Stimulated activated memory B cell treated with anti-CD40 and anti-IgM and Interleukin-4, amounts not matched to agents 10 μg/mL and 1 μg/mL and 100 μg/mL, for 72 hours (primary cell): Measurements from ENCODE around the gene ITPRIPL2.

Experiments
- ATAC-seq: fragments of 150-1000 bp; cut with Tn5 transposase; 2 replicates; pipeline ENCODE4 v1.10.0; 2021
- H3K27ac Mint-ChIP-seq: one replicate; pipeline ENCODE4 v1.8.0; 2022; ENCODE audit warnings: mild to moderate bottlenecking, mixed read lengths
- H3K27me3 Mint-ChIP-seq: one replicate; pipeline ENCODE4 v1.8.0; 2022; ENCODE audit warnings: mixed read lengths
- H3K36me3 Mint-ChIP-seq: one replicate; pipeline ENCODE4 v1.8.0; 2022; ENCODE audit warnings: mixed read lengths
- H3K4me1 Mint-ChIP-seq: one replicate; pipeline ENCODE4 v1.8.0; 2022; ENCODE audit warnings: mixed read lengths
- H3K4me3 Mint-ChIP-seq: one replicate; pipeline ENCODE4 v1.8.0; 2022; ENCODE audit warnings: mild to moderate bottlenecking, moderate library complexity, mixed read lengths
- H3K9me3 Mint-ChIP-seq: one replicate; pipeline ENCODE4 v1.8.0; 2022; ENCODE audit warnings: mixed read lengths

ITPRIPL2 gene

DNA sequence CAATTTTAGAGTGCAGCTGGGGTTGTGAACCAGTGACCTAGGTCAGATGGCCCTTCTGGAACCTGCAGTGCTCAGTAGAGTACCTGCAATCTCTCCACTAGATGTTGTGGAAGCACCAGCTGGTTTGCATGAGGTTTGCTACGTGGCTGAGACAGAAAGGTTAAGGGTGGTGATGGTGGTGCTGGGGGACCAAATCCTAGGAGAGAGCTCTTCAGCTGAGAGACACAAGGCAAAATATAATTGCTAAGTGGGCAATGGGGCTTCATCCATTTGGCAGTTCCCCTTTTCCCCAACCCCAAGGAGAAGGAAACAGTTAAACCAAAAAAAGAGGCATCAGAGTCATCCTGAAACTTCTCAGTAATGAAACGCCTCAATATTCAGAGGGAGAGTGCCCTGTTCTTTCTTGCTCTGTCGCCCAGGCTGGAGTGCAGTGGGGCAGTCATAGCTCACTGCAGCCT, 13.9 kb downstream of the ITPRIPL2 start:
- peaks cover 56% of the 10 kb centered on the region for H3K4me1 Mint-ChIP-seq
- no peaks in the 10 kb centered on the region for H3K9me3 Mint-ChIP-seq
- ATAC-seq, result peak; percentile 79
- H3K27me3 Mint-ChIP-seq, result no peaks in the 10 kb centered on the region
- H3K4me3 Mint-ChIP-seq, result peak overlapping the region; percentile 12
- H3K36me3 Mint-ChIP-seq, result peaks cover 6% of the 10 kb centered on the region
- H3K27ac Mint-ChIP-seq, result peak overlapping the region; percentile 66

DNA sequence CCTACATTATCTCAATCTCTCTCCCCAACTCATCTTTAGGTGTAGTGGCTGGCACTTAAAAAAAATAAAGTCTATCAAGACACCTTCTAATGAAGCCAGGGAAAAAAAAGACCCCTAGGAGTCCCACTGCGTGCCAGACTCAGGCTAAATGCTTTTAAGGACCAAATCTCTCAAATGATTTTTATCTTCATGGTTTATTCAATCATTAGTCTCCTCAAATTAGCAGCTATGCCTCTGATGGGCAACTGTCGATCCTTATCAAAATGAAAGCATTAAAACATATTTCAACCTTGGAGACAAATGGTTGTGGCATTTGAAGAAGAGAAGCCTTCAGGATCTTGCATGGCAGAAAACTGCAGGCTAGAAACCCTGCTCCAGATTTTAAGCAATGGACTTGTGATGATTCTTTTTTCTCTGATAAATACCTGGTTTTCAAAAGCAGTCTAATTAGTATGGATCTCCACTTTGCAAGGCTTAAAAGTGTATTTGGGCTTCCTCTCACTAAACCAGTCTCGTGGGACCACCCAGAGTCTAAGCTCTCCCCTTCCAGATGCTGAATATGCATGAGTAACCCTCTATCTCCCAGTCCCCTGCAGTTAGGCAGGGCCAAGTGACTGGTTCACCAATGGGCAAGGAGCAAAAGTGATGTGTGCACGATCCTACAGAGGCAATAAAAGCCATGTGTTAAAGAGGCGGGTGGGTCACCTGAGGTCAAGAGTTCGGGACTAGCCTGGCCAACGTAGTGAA, 14.9 kb downstream of the ITPRIPL2 start:
- no peak overlapping the region for H3K4me3 Mint-ChIP-seq
- no peak for ATAC-seq
- no peaks in the 10 kb centered on the region for H3K9me3 Mint-ChIP-seq
- H3K4me1 Mint-ChIP-seq, result peaks cover 64% of the 10 kb centered on the region
- peak overlapping the region; percentile 53 for H3K27ac Mint-ChIP-seq
- H3K27me3 Mint-ChIP-seq, result no peaks in the 10 kb centered on the region
- peaks cover 6% of the 10 kb centered on the region for H3K36me3 Mint-ChIP-seq

DNA sequence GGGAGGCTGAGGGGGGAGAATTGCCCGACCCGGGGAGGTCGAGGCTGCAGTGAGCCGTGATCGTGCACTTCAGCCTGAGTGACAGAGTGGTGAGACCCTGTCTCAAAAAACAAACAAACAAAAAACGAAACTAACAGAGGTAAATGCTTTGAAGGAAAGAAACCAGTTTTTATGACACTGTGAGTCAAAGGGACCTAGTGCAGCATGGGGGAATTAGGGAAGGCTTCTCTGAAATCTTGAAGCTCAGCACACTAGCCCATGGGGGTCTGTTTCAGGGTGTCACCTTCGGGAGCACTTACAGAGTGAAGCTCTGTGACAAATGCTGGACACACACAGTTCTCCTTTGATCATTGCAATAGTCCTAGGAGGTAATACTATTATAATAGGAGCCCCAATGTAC, 16.6 kb downstream of the ITPRIPL2 start:
- H3K36me3 Mint-ChIP-seq, result no peaks in the 10 kb centered on the region
- peak overlapping the region; percentile 53 for H3K27ac Mint-ChIP-seq

DNA sequence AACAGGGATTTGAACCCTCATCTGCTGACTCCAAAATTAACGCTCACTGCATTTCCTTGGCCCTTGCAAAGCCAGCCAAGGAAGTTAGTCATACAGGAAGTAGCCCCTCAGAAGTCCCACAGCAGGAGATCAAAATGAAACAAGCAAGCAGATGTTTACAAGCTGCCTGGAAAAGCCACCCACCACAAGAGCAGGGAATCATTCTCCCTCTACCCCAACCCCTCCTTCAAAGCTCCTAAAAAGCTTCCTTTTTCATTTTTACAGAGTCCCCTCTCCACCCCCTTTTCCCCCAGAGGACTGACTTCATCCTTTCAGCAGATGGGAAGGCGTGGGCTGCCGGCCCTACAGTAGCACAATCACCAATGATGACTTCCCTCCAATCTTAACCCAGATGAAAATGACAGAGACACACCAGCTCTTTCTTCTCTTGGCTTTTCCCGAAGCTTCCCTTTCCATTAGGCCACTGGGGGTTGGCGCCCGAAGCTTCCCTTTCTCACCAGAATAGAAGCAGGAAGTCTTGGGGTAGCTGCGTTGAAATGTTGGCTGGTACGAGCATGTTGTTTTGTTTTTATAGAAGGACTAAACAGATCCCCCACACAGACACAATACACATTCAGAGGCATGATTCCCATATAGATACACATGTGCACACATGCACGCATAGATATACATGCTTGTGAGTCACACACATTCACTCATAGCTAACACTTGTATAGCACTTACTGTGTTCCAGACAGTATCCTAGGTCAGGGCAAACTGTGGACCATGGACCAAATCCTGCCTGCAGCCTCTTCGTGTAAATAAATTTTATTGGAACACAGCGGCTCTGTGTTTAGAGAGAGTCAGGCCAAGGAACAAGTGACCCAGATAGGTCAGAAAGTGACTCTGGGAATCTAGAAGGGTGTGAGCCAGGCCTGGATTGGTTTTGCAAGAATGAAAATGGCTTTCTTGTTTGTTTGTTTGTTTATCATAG, 17.4 kb downstream of the ITPRIPL2 start:
- no peak for ATAC-seq
- peaks cover 64% of the 10 kb centered on the region for H3K4me1 Mint-ChIP-seq
- H3K27ac Mint-ChIP-seq, result peak overlapping the region; percentile 53
- peak overlapping the region; percentile 8 for H3K4me3 Mint-ChIP-seq
- H3K9me3 Mint-ChIP-seq, result no peaks in the 10 kb centered on the region
- H3K27me3 Mint-ChIP-seq, result no peaks in the 10 kb centered on the region
- no peaks in the 10 kb centered on the region for H3K36me3 Mint-ChIP-seq

More for the DNA sequence above, 16.6 kb downstream of the ITPRIPL2 start:
- no peaks in the 10 kb centered on the region for H3K9me3 Mint-ChIP-seq
- H3K27me3 Mint-ChIP-seq, result no peaks in the 10 kb centered on the region
- no peak overlapping the region for H3K4me3 Mint-ChIP-seq
- ATAC-seq, result no peak
- peaks cover 64% of the 10 kb centered on the region for H3K4me1 Mint-ChIP-seq

DNA sequence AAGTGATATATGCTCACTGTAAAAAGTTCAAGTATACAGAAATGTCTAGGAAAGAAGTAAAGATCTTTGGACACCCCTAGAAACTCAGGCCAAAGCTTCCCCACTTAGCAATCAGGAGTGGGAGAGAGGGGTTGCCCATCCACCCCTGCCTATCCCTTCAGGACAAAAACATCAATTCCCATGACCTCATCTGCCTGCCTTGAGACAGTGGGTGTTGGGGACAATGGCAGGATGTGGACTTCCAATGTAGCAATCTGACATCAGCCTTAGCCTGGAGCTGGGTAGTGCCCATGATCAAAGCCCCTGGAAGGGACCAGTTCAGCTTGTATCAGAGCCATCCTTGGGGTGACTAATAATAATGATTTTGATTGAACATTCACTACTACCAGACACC, 18.1 kb downstream of the ITPRIPL2 start:
- H3K27ac Mint-ChIP-seq, result peak overlapping the region; percentile 53
- H3K36me3 Mint-ChIP-seq, result no peaks in the 10 kb centered on the region
- ATAC-seq, result no peak

DNA sequence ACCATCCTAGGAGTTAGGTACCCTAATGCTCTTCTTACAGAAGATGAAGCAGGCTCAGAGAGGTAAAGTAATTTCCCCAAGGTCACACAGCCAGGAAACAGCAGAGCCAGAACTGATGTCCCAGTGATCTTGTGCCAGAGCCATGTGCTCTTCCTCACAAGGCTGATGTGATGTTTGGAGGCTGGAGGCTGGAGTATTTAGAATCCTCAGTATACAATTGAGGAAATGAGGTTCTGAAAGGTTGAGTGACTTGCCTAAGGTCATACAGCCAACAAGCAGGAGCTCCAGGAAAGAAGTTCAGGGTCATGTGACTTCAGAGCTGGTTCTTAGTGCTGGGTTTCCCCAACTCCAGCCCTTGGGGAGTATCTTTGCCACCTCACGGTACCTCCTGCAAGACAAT, 18.5 kb downstream of the ITPRIPL2 start:
- H3K4me3 Mint-ChIP-seq, result no peak overlapping the region
- no peaks in the 10 kb centered on the region for H3K27me3 Mint-ChIP-seq
- H3K4me1 Mint-ChIP-seq, result peaks cover 60% of the 10 kb centered on the region
- H3K27ac Mint-ChIP-seq, result peak overlapping the region; percentile 53
- H3K36me3 Mint-ChIP-seq, result no peaks in the 10 kb centered on the region
- no peaks in the 10 kb centered on the region for H3K9me3 Mint-ChIP-seq
- ATAC-seq, result peak; percentile 79

More for the DNA sequence above, 18.1 kb downstream of the ITPRIPL2 start:
- Mint-ChIP-seq H3K4me1 (peaks cover 64% of the 10 kb centered on the region), H3K4me3 (no peak overlapping the region), H3K9me3 (no peaks in the 10 kb centered on the region), H3K27me3 (no peaks in the 10 kb centered on the region)

DNA sequence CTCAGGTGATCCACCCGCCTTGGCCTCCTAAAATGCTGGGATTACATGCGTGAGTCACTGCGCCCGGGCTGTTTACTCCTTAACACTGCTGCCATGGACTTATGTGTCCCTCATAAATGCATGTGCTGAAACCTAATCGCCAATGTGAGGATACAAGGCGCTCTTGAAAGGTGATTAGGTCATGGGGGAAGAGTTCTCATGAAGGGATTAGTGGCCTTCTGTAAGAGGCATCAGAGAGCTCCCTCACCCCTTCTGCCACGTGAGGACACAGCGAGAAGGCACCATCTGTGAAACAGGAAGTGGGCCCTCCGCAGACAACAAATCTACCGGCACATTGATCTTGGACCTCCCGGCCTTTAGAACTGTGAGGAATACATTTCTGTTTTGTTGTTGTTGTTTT, 19.1 kb downstream of the ITPRIPL2 start:
- Mint-ChIP-seq H3K4me3 (peak overlapping the region; percentile 54), H3K9me3 (no peaks in the 10 kb centered on the region), H3K27ac (peak overlapping the region; percentile 53), H3K4me1 (peaks cover 53% of the 10 kb centered on the region), H3K36me3 (no peaks in the 10 kb centered on the region), H3K27me3 (no peaks in the 10 kb centered on the region)
- peak; percentile 61 for ATAC-seq

DNA sequence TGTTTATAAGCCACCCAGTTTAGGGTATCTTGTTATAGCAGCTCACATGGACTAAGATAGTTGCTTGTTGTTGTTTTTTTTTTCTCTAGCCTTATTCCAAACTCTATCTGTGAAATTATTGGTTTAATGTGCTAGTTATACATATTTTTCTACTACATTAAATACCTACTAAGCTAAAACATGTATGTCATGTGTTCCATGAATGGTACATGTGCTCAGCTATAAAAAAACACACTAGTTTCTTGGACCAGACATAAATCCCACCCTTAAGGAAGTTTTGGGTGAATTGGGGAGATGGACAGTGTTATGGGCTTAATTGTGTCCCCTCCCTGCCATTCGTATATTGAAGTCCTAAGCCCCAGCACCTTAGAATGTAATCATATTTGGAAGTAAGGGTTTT, 19.8 kb downstream of the ITPRIPL2 start:
- H3K36me3 Mint-ChIP-seq, result no peaks in the 10 kb centered on the region
- H3K9me3 Mint-ChIP-seq, result no peaks in the 10 kb centered on the region
- no peaks in the 10 kb centered on the region for H3K27me3 Mint-ChIP-seq
- peak overlapping the region; percentile 53 for H3K27ac Mint-ChIP-seq
- no peak for ATAC-seq
- no peak overlapping the region for H3K4me3 Mint-ChIP-seq
- peaks cover 48% of the 10 kb centered on the region for H3K4me1 Mint-ChIP-seq

DNA sequence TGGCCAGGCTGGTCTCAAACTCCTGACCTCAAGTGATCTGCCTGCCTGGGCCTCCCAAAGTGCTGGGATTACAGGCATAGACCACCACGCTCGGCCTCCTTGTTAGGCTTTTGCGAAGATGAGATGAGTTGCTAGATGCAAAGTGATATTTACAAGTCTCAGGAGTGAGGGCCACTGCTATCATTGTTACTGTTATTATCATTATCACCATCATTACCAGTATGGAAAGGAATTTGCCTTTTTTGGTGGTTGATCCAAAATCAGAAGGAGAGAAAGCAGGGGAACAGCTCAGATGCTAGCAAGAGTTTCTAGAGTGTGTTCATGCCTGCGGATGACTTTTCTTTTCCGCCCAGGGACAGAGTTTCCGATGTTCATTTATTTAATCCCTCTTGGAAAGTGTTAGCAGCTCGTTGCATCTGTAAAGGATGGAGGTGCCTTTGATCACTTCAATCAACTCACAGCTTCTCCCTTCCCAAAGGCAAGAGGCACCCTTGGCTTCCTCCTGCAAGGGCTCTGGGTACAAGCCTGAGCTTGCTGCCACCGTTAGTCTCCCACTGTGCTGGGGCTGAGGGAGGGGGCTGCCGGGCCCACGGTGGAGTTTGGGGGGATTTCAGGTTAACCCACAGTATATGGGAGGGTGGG, 21.6 kb downstream of the ITPRIPL2 start:
- no peaks in the 10 kb centered on the region for H3K36me3 Mint-ChIP-seq
- no peak overlapping the region for H3K27ac Mint-ChIP-seq
- H3K9me3 Mint-ChIP-seq, result no peaks in the 10 kb centered on the region
- ATAC-seq, result no peak
- no peak overlapping the region for H3K4me3 Mint-ChIP-seq
- H3K27me3 Mint-ChIP-seq, result no peaks in the 10 kb centered on the region
- H3K4me1 Mint-ChIP-seq, result peaks cover 30% of the 10 kb centered on the region

DNA sequence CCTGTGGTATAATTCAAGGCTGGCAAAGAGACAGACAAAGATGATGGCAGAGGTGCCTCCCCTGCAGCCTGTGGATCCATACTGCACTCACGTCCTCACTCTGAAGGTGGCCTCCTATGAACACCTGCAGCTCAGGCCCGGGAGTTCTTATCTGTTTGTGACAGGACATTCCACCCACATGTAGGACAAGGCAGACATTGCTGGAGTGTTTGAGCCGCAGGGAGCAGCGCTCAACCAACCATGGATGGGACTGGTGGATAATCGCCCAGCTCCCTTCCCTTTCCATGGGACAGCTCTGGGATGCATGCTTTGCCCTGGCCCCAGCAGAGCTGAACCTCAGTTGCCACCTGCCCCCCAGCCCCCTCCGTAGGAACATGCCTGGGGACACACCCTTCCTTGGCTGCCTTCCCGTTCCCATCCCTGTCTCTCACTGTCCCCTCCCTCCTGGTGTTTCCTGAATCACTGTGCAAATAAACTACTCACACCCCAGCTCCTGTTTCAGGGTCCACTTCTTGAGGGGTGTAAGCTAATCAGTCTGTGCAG, 22.2 kb downstream of the ITPRIPL2 start:
- Mint-ChIP-seq H3K27ac (no peak overlapping the region), H3K9me3 (no peaks in the 10 kb centered on the region), H3K36me3 (no peaks in the 10 kb centered on the region), H3K4me3 (no peak overlapping the region), H3K4me1 (peaks cover 25% of the 10 kb centered on the region), H3K27me3 (no peaks in the 10 kb centered on the region)
- no peak for ATAC-seq

DNA sequence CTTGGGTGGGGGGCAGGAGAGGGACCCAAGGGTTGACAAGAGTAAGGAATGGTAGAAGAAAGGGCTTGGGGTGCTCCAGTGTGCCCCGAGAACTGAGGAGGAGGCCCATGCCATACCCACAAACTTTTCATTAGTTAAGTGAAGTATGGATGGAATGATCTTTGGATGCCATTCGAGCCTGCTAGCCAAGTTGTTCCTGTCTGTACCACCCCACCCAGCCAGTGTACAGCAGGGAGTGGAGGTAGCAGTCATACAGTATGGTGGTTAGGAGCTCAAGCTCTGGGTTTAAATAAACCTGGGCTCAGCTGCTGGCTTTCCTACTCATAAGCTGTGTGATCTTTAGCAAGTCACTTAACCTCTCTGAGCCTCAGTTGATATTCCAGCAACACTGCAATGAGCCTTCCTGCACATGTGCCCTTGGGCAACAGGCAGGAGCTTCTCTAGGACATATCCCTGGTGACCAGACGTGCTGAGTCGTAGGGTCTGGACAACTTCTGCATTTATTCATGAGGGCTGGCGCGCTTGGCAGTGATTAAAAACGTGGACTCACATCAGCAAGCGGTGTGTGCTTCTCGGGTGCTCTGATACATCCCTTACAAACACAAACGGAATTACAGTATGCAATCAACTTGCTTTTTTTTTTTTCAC, 22.9 kb downstream of the ITPRIPL2 start:
- Mint-ChIP-seq H3K27me3 (no peaks in the 10 kb centered on the region), H3K36me3 (no peaks in the 10 kb centered on the region), H3K27ac (no peak overlapping the region), H3K9me3 (no peaks in the 10 kb centered on the region), H3K4me1 (peaks cover 18% of the 10 kb centered on the region), H3K4me3 (no peak overlapping the region)
- ATAC-seq, result no peak

DNA sequence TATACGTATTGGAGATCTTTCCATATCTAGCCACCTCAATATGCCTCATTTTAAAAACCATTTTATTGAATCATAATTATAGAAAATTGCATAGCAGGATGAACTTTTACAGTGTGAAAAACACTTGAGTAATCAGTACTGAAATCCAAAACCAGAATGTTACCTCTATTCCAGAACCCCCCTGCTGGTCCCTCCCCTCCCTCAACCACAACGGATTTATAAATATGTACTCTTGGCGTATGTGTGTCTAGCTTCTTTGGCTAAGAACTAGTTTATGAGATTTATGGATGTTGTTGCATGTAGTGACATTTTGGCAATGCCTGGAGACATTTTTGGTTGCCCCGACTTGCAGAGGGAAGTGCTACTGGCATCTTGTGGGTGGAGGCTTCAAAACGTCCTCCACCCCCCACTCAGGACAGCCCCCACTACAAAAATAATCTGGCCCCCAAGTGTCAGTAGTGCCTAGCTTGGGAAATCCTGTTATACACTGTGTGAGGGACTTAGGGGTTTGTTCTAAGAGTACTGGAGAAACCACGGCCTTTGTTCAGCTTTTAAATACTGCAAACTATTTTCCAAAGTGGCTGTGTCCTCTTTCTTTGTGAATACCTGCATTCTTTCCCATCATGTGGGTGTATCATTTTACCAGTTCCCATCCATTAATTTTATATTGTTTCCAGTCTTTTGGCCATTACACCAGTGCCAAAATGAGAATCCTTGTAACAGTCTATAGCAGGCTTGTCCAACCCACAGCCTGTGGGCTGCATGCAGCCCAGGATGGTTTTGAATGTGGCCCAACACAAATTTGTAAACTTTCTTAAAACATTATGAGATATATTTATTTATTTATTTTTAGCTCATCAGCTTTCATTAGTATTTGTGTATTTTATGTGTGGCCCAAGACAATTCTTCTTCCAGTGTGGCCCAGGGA, 23.7 kb downstream of the ITPRIPL2 start:
- H3K4me3 Mint-ChIP-seq, result no peak overlapping the region
- no peak for ATAC-seq
- no peaks in the 10 kb centered on the region for H3K9me3 Mint-ChIP-seq
- H3K27me3 Mint-ChIP-seq, result no peaks in the 10 kb centered on the region
- H3K36me3 Mint-ChIP-seq, result no peaks in the 10 kb centered on the region
- peaks cover 10% of the 10 kb centered on the region for H3K4me1 Mint-ChIP-seq
- H3K27ac Mint-ChIP-seq, result no peak overlapping the region

DNA sequence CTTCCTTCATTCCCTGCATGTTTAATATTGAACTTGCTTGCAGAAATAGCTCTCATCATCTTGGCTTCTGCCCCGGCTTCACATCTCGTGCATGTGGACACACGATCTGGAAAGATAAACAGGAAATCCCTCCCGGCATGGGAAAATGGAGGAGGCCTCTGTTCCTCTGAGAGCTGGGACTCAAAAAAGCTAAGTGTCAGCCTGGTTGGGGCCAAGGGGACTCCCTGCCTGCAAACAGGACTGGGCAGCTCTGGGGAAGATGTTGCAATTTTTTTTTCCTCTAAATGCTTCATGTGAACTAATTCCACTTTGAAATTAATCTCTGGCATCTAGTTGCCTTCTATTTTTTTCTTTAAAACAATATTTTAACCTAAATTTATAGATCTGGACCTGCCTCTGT, 24.8 kb downstream of the ITPRIPL2 start:
- ATAC-seq, result no peak
- H3K36me3 Mint-ChIP-seq, result no peaks in the 10 kb centered on the region
- no peaks in the 10 kb centered on the region for H3K4me1 Mint-ChIP-seq
- H3K27me3 Mint-ChIP-seq, result no peaks in the 10 kb centered on the region
- H3K27ac Mint-ChIP-seq, result no peak overlapping the region
- H3K9me3 Mint-ChIP-seq, result no peaks in the 10 kb centered on the region
- H3K4me3 Mint-ChIP-seq, result no peak overlapping the region
